ENCODE results near the gene CD47.

DNA sequence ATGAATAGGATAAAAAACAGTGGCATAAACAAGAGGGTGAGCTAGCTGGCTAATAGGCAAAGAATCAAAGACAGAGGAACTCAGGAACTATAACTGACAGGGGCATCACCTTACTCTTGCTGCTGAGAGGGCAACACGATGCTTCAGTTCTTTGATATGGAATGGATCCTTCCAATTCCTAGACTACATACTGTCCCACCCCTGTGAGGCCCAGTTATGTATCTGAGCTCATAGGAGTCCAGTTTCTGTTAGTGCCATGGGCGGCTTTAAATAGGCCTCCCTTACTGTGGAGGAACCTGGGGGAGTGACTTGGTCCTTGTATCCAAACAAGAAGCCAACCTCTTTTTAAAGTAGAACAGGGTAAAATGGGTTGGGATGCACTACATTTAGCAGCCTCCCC, 37.3 kb downstream of the CD47 start:
- TF ChIP-seq, protein P1, sequence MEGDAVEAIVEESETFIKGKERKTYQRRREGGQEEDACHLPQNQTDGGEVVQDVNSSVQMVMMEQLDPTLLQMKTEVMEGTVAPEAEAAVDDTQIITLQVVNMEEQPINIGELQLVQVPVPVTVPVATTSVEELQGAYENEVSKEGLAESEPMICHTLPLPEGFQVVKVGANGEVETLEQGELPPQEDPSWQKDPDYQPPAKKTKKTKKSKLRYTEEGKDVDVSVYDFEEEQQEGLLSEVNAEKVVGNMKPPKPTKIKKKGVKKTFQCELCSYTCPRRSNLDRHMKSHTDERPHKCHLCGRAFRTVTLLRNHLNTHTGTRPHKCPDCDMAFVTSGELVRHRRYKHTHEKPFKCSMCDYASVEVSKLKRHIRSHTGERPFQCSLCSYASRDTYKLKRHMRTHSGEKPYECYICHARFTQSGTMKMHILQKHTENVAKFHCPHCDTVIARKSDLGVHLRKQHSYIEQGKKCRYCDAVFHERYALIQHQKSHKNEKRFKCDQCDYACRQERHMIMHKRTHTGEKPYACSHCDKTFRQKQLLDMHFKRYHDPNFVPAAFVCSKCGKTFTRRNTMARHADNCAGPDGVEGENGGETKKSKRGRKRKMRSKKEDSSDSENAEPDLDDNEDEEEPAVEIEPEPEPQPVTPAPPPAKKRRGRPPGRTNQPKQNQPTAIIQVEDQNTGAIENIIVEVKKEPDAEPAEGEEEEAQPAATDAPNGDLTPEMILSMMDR (IDR thresholded peaks at IDR 0.05) = no peak
- TF ChIP-seq TCF7L2 (IDR thresholded peaks at IDR 0.05; ENCODE audit: low read depth, low read length) = no peak

All from Panc1 (cell line).